GM12892 (cell line): ENCODE data around the gene ASCL3.
"Not testable (repeated sequence)": the region's sequence is repeated elsewhere in the genome, so short reads cannot be mapped to it uniquely, and the experiment has no call there.

Source experiments
- DNase-seq: peaks from one replicate; pipeline ENCODE4 v3.0.0; 2011; ENCODE audit not compliant: insufficient read length
- FAIRE-seq: peaks from 2 replicates; lab custom pipeline; 2011; peaks lifted over from hg19 to GRCh38; lab: Jason Lieb, UNC
- POLR2A ChIP-seq: IDR thresholded peaks from 2 replicates; pipeline ENCODE4 v1.6.1; 2011; ENCODE audit warnings: low read depth, low read length, control low read depth
- POLR2AphosphoS5 ChIP-seq: IDR thresholded peaks from 2 replicates; pipeline ENCODE4 v1.6.1; 2011; ENCODE audit warnings: low read depth, low read length, control low read depth
- TAF1 ChIP-seq: IDR thresholded peaks from 2 replicates; pipeline ENCODE4 v1.6.1; 2011; ENCODE audit warnings: low read depth, mild to moderate bottlenecking, control low read depth, low read length, borderline replicate concordance

ASCL3 gene

DNA sequence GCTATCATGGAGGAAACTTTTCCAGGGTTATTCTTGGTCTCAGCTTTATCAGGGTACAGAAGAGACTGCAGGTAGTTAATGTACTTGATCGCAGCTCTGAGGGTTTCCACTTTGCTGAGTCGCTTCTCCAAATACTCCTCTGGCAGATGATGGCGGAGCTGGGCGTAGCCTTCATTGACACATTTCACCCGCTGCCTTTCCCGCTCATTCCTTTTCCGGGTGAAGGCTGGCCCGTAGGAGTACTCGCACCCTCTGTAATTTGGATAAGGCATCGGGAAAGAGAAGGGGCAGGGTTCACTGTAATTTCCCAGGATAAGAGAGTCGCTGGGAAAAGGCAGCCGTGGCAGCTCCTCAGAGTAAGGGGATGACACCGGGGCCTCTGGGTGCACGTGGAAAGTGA, 5.2 kb downstream of the ASCL3 start:
- TF ChIP-seq POLR2AphosphoS5: no peak
- TF ChIP-seq TAF1: no peak
- TF ChIP-seq POLR2A: no peak
- DNase-seq (no peak), FAIRE-seq (no peak)

DNA sequence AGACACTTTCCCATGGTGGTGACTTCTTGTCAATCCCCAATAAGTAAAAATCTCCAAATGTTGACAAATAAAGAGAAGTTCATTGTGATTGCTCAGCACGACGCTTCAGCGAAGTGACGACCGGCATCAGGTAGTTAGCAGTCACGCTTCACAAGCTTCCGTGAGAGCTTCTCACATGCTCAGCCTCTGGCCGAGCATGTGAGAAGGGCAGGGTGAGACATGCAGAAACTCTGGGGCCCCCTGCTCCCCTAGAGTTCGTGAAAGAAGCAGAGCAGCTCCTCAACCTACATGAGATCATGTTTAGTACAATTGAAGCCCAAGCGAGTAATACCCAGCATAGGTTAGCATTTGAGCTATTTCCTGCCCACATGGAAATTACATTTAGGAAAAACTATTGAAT, 5.7 kb downstream of the ASCL3 start:
- FAIRE-seq: no peak
- DNase-seq: no peak
- no peak for TF ChIP-seq TAF1
- TF ChIP-seq POLR2A: no peak
- TF ChIP-seq POLR2AphosphoS5: no peak

DNA sequence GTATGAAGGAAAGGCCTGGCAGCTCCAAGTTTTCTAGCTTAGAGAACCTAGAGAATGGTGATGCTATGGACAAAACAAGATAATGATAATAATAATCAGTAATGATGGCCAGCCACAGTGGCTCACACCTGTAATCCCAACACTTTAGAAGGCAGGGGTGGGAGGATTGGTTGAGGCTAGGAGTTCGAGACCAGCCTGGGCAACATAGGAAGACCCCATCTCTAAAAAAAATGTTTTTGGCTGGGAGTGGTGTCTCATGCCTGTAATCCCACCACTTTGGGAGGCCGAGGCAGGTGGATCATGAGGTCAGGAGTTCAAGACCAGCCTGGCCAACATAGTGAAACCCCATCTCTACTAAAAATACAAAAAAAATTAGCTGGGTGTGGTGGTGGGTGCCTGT, 7.0 kb downstream of the ASCL3 start:
- FAIRE-seq, DNase-seq: not testable (repeated sequence)

DNA sequence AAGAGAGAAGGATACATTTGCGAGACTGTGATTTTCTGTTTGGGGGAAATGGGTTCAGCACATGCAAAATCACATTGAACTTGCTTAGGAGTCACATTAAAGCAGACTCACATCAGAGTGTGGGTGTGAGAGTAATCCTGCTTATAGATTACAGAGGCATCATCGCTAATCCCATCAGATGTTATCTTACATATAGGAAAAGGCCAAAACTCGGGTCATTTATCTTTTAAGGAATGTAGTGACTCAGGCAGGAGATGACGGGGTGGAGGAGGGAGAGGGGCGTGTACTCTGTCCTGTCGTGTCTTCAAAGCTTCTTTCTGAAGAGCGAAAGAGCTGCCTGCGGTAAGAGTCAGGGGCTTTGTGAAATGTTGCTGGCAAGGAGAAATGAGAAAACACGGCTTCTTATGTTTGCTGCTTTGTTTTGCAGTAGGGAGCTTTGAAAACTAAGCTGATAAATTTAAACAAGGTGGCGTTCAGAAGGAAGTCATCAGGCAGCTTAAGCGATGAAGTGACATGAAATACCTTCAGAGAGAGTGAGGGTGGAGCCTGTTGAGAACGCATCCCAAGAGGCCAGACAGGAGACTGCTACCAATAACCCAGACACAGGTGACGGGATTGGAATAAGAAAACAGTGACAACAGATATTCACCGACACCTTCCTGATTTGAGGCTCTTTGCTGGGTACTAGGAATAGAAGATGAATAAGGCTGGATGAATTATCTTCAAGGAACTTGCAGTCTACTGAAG, 7.9 kb downstream of the ASCL3 start:
- no peak for FAIRE-seq
- TF ChIP-seq POLR2A: no peak
- no peak for TF ChIP-seq TAF1
- no peak for TF ChIP-seq POLR2AphosphoS5
- no peak for DNase-seq

DNA sequence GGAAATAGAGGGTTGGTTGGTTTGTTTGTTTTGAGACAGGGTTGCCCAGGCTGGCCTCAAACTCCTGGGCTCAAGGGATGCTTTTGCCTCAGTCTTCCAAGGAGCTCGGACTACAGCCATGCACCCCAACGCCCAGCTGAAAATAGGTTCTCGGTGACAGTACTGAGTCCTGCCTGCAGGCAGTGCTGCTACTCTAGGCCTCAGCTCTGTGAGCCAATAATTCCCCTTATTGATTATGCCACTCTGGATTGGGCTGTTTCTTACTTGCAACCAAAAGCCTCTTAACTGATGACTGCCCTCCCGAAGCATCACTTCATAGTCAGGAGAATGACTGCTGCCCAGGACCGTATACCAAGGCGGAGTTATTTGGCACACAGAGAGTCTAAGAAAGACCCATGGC, 8.9 kb downstream of the ASCL3 start:
- no peak for DNase-seq
- no peak for FAIRE-seq
- TF ChIP-seq TAF1: no peak
- TF ChIP-seq POLR2A: no peak
- no peak for TF ChIP-seq POLR2AphosphoS5

DNA sequence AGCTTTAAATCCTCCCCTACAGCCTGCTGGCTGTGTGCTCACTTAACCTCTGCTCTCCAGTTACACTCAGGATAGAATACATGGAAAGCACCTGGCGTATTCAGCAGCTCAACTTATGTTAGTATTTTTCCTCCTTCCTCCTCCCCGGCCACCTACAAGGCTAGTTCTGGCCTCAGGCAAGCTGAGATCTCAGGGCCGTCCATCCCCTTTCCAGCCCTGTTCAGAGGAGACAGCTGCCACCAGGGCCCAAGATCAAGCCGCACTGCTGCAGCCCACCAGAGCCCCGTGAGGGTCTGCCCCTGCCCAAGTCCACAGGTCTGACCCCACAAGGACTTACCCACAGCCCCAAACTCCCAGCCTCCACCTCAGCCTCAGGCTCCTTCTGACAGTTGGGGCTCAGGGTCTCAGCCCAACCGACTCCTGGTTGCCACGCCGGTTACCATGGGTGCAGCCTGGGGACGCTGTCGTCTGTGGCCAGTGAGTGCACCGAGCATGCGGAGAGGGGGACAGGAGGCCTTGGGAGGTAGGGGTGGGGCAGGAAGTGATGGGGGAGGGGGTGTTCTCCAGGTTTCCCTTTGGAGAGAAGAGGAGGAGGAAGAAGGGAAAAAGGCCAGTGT, 10.1 kb downstream of the ASCL3 start, which contains the start of gene C11orf16:
TSS of gene C11orf16 (minus strand) at position 384 of the 617 bp plus-strand sequence. CDS start 639 bp downstream, outside the sequence.
- DNase-seq (no peak), FAIRE-seq (no peak)
- no peak for TF ChIP-seq POLR2A
- TF ChIP-seq TAF1: no peak
- TF ChIP-seq POLR2AphosphoS5: no peak

DNA sequence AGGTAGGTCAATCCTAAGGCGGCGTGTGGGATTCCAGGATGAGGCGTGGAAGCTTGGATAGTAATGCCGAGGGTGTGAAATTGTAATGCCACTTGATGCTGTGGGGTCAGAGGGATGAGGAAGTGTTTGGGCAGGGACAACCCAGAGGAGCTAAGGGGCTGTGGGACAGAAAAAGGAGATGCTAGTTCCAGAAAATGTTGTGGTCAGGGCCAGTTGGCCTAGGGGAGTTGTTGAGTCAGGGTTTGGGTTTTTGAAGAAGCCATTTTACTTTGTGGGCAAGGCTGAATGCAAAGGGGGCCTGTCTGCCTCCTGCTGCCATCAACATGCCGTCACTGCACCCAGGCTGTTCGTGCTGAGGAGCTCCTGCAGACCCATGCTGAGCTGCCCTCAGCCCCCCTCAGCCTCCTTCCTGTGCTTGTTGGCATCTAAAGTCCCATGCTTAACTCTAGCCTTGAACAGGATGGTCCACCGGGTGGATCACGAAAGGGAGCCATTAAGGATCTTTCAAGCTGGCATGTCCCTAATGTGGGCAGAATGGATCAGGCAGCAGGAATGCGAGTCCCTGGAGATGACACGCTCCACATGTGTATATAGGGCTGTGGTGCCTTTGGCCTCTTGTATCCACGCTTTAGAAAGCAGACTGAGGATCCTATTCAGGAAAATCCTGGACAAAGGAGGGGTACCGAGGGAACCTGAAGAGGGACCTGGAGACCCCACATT, 12.2 kb downstream of the ASCL3 start:
- DNase-seq (no peak), FAIRE-seq (no peak)

DNA sequence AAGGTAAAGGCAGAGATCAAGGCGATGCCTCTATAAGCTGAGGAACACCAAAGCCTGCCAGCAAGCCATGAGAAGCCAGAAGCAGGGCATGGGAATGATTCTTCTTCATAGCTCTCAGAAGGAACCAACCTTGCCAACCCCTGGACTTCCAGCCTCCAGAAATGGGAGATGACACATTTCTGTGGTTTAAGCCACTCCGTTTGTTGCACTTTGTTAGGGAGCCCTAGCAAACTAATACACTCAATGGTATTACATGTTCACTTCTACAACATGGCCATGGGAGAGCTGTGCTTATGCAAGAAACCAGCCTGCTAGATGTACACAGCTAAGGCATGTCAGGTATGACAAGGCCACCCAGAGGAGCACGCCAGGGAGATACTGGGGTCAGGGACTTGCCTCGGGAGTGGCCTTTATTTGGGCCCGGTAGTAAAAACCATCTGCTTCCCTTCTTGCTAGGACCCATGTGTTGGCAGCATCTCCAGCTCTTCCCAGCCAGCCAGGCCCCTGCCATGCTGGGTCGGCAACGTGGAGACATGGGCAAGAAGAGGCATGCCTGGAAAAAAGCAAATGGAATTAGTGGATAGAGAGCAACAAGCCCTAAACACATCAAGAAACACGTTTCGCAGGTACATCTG, 13.7 kb downstream of the ASCL3 start:
- TF ChIP-seq TAF1 (no peak), POLR2AphosphoS5 (no peak), POLR2A (no peak)
- FAIRE-seq: no peak
- DNase-seq: no peak

More for the DNA sequence above, 12.2 kb downstream of the ASCL3 start:
- TF ChIP-seq TAF1: no peak
- no peak for TF ChIP-seq POLR2A
- no peak for TF ChIP-seq POLR2AphosphoS5

DNA sequence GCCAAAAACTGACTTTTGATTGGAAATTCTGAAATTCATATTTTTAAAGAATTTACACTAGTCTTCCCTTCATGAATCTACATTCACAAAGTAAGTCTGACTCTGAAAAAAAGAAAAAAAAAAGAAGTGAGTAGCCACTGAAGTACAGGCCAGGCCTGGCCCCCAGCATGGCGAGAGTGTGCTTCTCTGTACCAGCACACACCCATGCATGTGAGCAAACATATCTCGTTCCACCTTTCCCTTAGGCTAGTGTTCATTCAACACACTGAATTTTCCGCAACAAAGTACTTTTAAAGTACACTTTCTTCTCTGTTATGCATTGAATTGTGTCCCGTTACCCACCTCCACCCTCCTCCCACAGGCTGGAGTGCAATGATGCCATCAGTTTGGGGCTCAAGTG, 14.6 kb downstream of the ASCL3 start:
- no peak for FAIRE-seq
- no peak for DNase-seq
- no peak for TF ChIP-seq TAF1
- no peak for TF ChIP-seq POLR2A
- TF ChIP-seq POLR2AphosphoS5: no peak

DNA sequence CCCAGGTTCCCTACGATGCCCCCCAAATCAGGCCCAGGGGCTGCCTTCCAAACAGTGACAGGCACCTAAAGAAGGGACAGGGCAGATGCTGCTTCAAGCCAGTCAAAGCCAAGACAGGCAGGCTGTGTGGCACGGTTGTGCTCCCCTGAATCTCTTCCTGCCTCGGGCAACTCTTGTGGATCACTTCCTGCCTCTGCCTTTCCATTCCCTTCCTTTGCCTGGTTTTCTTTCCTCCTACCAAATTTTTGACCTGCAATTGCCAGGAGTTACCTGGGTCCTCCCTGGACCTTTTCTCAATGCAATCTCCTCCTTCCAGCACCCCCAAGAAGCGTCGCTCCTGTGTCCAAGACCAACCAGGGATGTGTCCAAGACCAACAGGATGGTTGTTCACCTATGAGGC, 15.6 kb downstream of the ASCL3 start:
- FAIRE-seq (no peak), DNase-seq (no peak)
- TF ChIP-seq TAF1: no peak
- no peak for TF ChIP-seq POLR2AphosphoS5
- no peak for TF ChIP-seq POLR2A

DNA sequence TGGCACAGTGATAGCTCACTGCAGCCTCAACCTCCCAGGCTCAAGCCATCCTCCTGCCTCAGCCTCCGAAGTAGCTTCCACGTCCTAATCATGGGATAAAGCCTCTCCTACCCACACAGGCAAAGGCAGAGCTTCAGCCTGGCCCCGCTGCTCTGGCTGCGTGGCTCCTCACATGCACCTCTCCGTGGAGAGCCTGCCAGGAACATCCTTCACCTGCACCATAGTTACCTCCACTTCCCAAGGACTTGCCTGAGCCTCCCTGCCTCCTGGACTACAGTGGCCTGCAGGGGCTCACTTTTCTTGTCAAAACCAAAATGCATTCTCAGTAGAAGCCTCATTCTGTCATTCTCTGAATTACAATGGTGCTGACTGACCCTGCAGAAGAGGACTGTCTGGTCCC, 16.6 kb downstream of the ASCL3 start:
- FAIRE-seq: no peak
- no peak for DNase-seq
- no peak for TF ChIP-seq TAF1
- TF ChIP-seq POLR2AphosphoS5: no peak
- TF ChIP-seq POLR2A: no peak
